RWPE2 (cell line): ENCODE data around the gene CLASP1.
"Not testable (repeated sequence)": the region's sequence is repeated elsewhere in the genome, so short reads cannot be mapped to it uniquely, and the experiment has no call there.

Source experiments
- ATAC-seq: fragments of 200-7000 bp; cut with Tn5 transposase; 3 replicates; pipeline ENCODE4 v1.9.1; 2021; ENCODE audit warnings: low read depth
- DNase-seq: peaks from one replicate; pipeline ENCODE4 v3.0.0-alpha.2; 2020; ENCODE audit warnings: low spot score
- H3K27ac ChIP-seq: fragments of 450-650 bp; 2 replicates; pipeline ENCODE4 v1.5.1; 2017; ENCODE audit warnings: mild to moderate bottlenecking; ENCODE audit not compliant: poor library complexity, severe bottlenecking
- H3K27me3 ChIP-seq: fragments of 250-450 bp; sonication (Bioruptor Pico); 2 replicates; pipeline ENCODE4 v1.5.1; 2021; ENCODE audit warnings: mild to moderate bottlenecking, moderate library complexity; ENCODE audit not compliant: insufficient read depth, poor library complexity, severe bottlenecking
- H3K36me3 ChIP-seq: fragments of 250-450 bp; sonication (Bioruptor Pico); 2 replicates; pipeline ENCODE4 v1.5.1; 2020; ENCODE audit warnings: low read depth, mild to moderate bottlenecking, moderate library complexity
- H3K4me1 ChIP-seq: fragments of 250-450 bp; sonication (Bioruptor Pico); 2 replicates; pipeline ENCODE4 v1.5.1; 2021; ENCODE audit warnings: mild to moderate bottlenecking, moderate library complexity; ENCODE audit not compliant: insufficient read depth, poor library complexity, severe bottlenecking
- H3K4me3 ChIP-seq: fragments of 250-450 bp; sonication (Bioruptor Pico); 2 replicates; pipeline ENCODE4 v1.5.1; 2021; ENCODE audit warnings: mild to moderate bottlenecking, moderate library complexity; ENCODE audit not compliant: severe bottlenecking
- H3K9me3 ChIP-seq: fragments of 250-450 bp; sonication (Bioruptor Pico); 2 replicates; pipeline ENCODE4 v1.5.1; 2021; ENCODE audit warnings: mild to moderate bottlenecking, moderate library complexity; ENCODE audit not compliant: severe bottlenecking
- CTCF ChIP-seq: fragments of 450-650 bp; IDR thresholded peaks from one replicate; pipeline ENCODE4 v1.5.1; 2017; ENCODE audit warnings: mild to moderate bottlenecking, moderate library complexity; ENCODE audit not compliant: poor library complexity, severe bottlenecking

The CLASP1 gene

GRCh38 chr2:121454549-121455090 is 194.6 kb downstream of the CLASP1 start:
- no peaks in the 10 kb centered on the region for H3K4me1 ChIP-seq
- H3K4me3 ChIP-seq, result no peak overlapping the region
- no peak for DNase-seq
- no peak overlapping the region for H3K27ac ChIP-seq
- no peaks in the 10 kb centered on the region for H3K9me3 ChIP-seq
- ATAC-seq, result no peak
- H3K27me3 ChIP-seq, result no peaks in the 10 kb centered on the region
- no peak for TF ChIP-seq CTCF
- H3K36me3 ChIP-seq, result peaks cover 96% of the 10 kb centered on the region

- Histone ChIP-seq H3K27me3 (no peaks in the 10 kb centered on the region), H3K36me3 (peaks cover 97% of the 10 kb centered on the region), H3K4me1 (no peaks in the 10 kb centered on the region), H3K9me3 (no peaks in the 10 kb centered on the region), H3K4me3 (no peak overlapping the region), H3K27ac (no peak overlapping the region)
- ATAC-seq, result no peak
- DNase-seq, result no peak
- TF ChIP-seq CTCF, result no peak
Observed at GRCh38 chr2:121451398-121451797, 197.9 kb downstream of the CLASP1 start.

GRCh38 chr2:121450301-121450700 is 199.0 kb downstream of the CLASP1 start:
- no peak for ATAC-seq
- no peak for TF ChIP-seq CTCF

GRCh38 chr2:121446647-121447241 is 202.5 kb downstream of the CLASP1 start:
- H3K27ac ChIP-seq, result no peak overlapping the region
- no peaks in the 10 kb centered on the region for H3K9me3 ChIP-seq
- peaks cover 85% of the 10 kb centered on the region for H3K36me3 ChIP-seq
- DNase-seq (no peak), ATAC-seq (peak; percentile 53; the same call in 1 of the 3 replicates)
- no peaks in the 10 kb centered on the region for H3K27me3 ChIP-seq
- H3K4me1 ChIP-seq, result no peaks in the 10 kb centered on the region
- no peak for TF ChIP-seq CTCF
- H3K4me3 ChIP-seq, result no peak overlapping the region

More at GRCh38 chr2:121450301-121450700, 199.0 kb downstream of the CLASP1 start:
- Histone ChIP-seq H3K4me1 (no peaks in the 10 kb centered on the region), H3K4me3 (no peak overlapping the region), H3K36me3 (peaks cover 99% of the 10 kb centered on the region), H3K9me3 (no peaks in the 10 kb centered on the region), H3K27ac (no peak overlapping the region), H3K27me3 (no peaks in the 10 kb centered on the region)
- no peak for DNase-seq

GRCh38 chr2:121442889-121443288 is 206.4 kb downstream of the CLASP1 start:
- Histone ChIP-seq H3K36me3 (peaks cover 73% of the 10 kb centered on the region), H3K4me3 (no peak overlapping the region), H3K4me1 (no peaks in the 10 kb centered on the region), H3K9me3 (no peaks in the 10 kb centered on the region), H3K27ac (no peak overlapping the region), H3K27me3 (no peaks in the 10 kb centered on the region)
- no peak for DNase-seq
- ATAC-seq, result no peak
- TF ChIP-seq CTCF, result no peak

- DNase-seq, H3K9me3 ChIP-seq, H3K4me1 ChIP-seq, ATAC-seq, H3K27me3 ChIP-seq, H3K4me3 ChIP-seq, H3K27ac ChIP-seq: not testable (repeated sequence)
- H3K36me3 ChIP-seq, result peaks cover 52% of the 10 kb centered on the region
Observed at GRCh38 chr2:121438290-121438689, 211.0 kb downstream of the CLASP1 start.
